HepG2 (cell line): ENCODE results near the gene ADAMTS12. TPM values are rescaled to one million over a fixed set of nuclear protein-coding genes. Genes with fewer than 3 reads are reported as not detected.

ENCODE experiments used
- ATF6 ChIP-seq: sonication (generic); formaldehyde crosslinking; conservative IDR thresholded peaks from 2 replicates; pipeline ENCODE4 v1.4.0; 2020; ENCODE audit warnings: missing genetic modification reagents
- CREB1 ChIP-seq, 2 experiments: fragments of 450-650 bp in 1 of 2; IDR thresholded peaks; 2 replicates each; pipeline ENCODE4 v1.6.1; 2016 to 2017; ENCODE audit warnings: control low read depth in 1 of 2, mild to moderate bottlenecking in 1 of 2, missing compliant biosample characterization in 1 of 2, missing genetic modification characterization in 1 of 2
- DMTF1 ChIP-seq: sonication (generic); formaldehyde crosslinking; IDR thresholded peaks from 2 replicates; pipeline ENCODE4 v1.4.0; 2020; ENCODE audit warnings: mild to moderate bottlenecking, missing genetic modification reagents
- KDM5B ChIP-seq: sonication (generic); formaldehyde crosslinking; IDR thresholded peaks from 2 replicates; pipeline ENCODE4 v1.4.0; 2020; ENCODE audit warnings: missing genetic modification reagents, mild to moderate bottlenecking, borderline replicate concordance
- RARG ChIP-seq: sonication (generic); formaldehyde crosslinking; IDR thresholded peaks from 2 replicates; pipeline ENCODE4 v1.4.0; 2020; ENCODE audit warnings: low read depth, mild to moderate bottlenecking, missing genetic modification reagents
- TEAD3 ChIP-seq: optimal IDR thresholded peaks from 2 replicates; pipeline ENCODE3; 2016; ENCODE audit warnings: borderline replicate concordance
- TSC22D2 ChIP-seq: sonication (generic); formaldehyde crosslinking; IDR thresholded peaks from 2 replicates; pipeline ENCODE4 v1.5.1; 2020; ENCODE audit warnings: missing genetic modification reagents, mild to moderate bottlenecking, borderline replicate concordance
- ZFP1 ChIP-seq: IDR thresholded peaks from 2 replicates; pipeline ENCODE4 v1.6.1; 2016
- ZNF280D ChIP-seq: sonication (generic); formaldehyde crosslinking; IDR thresholded peaks from 2 replicates; pipeline ENCODE4 v1.5.1; 2020; ENCODE audit warnings: mild to moderate bottlenecking, missing genetic modification reagents
- ZNF770 ChIP-seq: sonication (generic); formaldehyde crosslinking; IDR thresholded peaks from 2 replicates; pipeline ENCODE4 v1.5.0; 2020; ENCODE audit warnings: mild to moderate bottlenecking, missing genetic modification reagents
- ZNF883 ChIP-seq: sonication (generic); formaldehyde crosslinking; IDR thresholded peaks from 2 replicates; pipeline ENCODE4 v1.5.1; 2020; ENCODE audit warnings: mild to moderate bottlenecking, missing genetic modification reagents; ENCODE audit errors: not compliant biosample characterization
- polyA plus RNA-seq, 8 experiments: library from polyadenylated mRNA; depleted of rRNA in 3 of 8; stranded (reverse) in 7 of 8; unstranded in 1 of 8; fragments of >200 nt; fragmentation: Illumina TruSeq in 4 of 8; extraction: Trizol in 4 of 8; gene quantifications; 2 replicates each; pipeline versions ENCODE4 v1.2.1 to v1.2.3, GENCODE V29; 2011 to 2016; ENCODE audit warnings: low read depth in 4 of 8, missing spikeins in 1 of 8, mixed read lengths in 1 of 8; ENCODE audit not compliant: insufficient read depth in 1 of 8
- total RNA-seq, 5 experiments: library from RNA; depleted of rRNA; stranded (reverse); fragments of >200 nt; fragmentation: Illumina TruSeq; extraction: Trizol; gene quantifications; 2 replicates each; pipeline ENCODE4 v1.2.3, GENCODE V29; 2016; ENCODE audit warnings: low read depth in 1 of 5

Gene ADAMTS12
- total and polyA plus RNA-seq, 2 of the 13 experiments (the other 11 are each of a cell fraction or from before 2014, with no cell fraction given): 0.03 TPM; not detected in 1

- no peak for TF ChIP-seq ZNF770 (CRISPR knock-in tag)
- TF ChIP-seq CREB1 (IDR thresholded peaks at IDR 0.05): no peak
- no peak for TF ChIP-seq CREB1 (CRISPR knock-in tag; IDR thresholded peaks at IDR 0.05)
- TF ChIP-seq DMTF1 (CRISPR knock-in tag): no peak
- TF ChIP-seq TEAD3: no peak
- no peak for TF ChIP-seq ZNF280D (CRISPR knock-in tag)
- TF ChIP-seq TSC22D2 (CRISPR knock-in tag): no peak
- TF ChIP-seq ATF6: no peak
- TF ChIP-seq RARG (CRISPR knock-in tag): no peak
- no peak for TF ChIP-seq ZFP1 (CRISPR knock-in tag)
- no peak for TF ChIP-seq ZNF883 (CRISPR knock-in tag)
- TF ChIP-seq KDM5B (CRISPR knock-in tag): no peak
Measured at GRCh38 chr5:33833237-33833575, 58.6 kb downstream of the ADAMTS12 start (continued).
